GM18502 (cell line): ENCODE data around the gene NLRP4.
"Not testable (repeated sequence)": the region's sequence is repeated elsewhere in the genome, so short reads cannot be mapped to it uniquely, and the experiment has no call there.

Source experiments
- ATAC-seq: cut with Tn5 transposase; IDR thresholded peaks from one replicate; pipeline ENCODE4 v1.9.1; 2021; ENCODE audit warnings: mild to moderate bottlenecking; ENCODE audit not compliant: unreplicated experiment, poor library complexity

NLRP4 gene

GRCh38 chr19:55870736-55871135 is 34.4 kb downstream of the NLRP4 start:
- no peak for ATAC-seq

GRCh38 chr19:55877211-55877610 is 40.9 kb downstream of the NLRP4 start:
- ATAC-seq: no peak

- ATAC-seq: no peak
These were observed 46.3 kb downstream of the NLRP4 start for GRCh38 chr19:55882626-55883025.

- no peak for ATAC-seq
These were observed 62.6 kb downstream of the NLRP4 start for GRCh38 chr19:55898911-55899310.

- no peak for ATAC-seq
These were observed 65.2 kb downstream of the NLRP4 start for GRCh38 chr19:55901369-55902079.

- ATAC-seq: no peak
These were observed 65.9 kb downstream of the NLRP4 start for GRCh38 chr19:55902080-55902751.

- ATAC-seq: no peak
These were observed 70.9 kb downstream of the NLRP4 start for GRCh38 chr19:55907286-55907685.

- ATAC-seq: no peak
These were observed 71.4 kb downstream of the NLRP4 start for GRCh38 chr19:55907746-55908145.

GRCh38 chr19:55909801-55910200 is 73.5 kb downstream of the NLRP4 start:
- ATAC-seq: no peak

GRCh38 chr19:55912916-55913315 is 76.6 kb downstream of the NLRP4 start:
- no peak for ATAC-seq

GRCh38 chr19:55913643-55914268 is 77.4 kb downstream of the NLRP4 start:
- ATAC-seq: no peak

- no peak for ATAC-seq
These were observed 87.2 kb downstream of the NLRP4 start for GRCh38 chr19:55923556-55923955.

GRCh38 chr19:55927991-55928390 is 91.7 kb downstream of the NLRP4 start:
- ATAC-seq: no peak

- not testable (repeated sequence) for ATAC-seq
These were observed 92.9 kb downstream of the NLRP4 start for GRCh38 chr19:55929258-55929657.

GRCh38 chr19:55930996-55931515 is 94.7 kb downstream of the NLRP4 start:
- no peak for ATAC-seq
